ENCODE measurements around the gene EPHB2.

Gene EPHB2

GRCh38 chr1:22884806-22885530 lies 174.3 kb downstream of the EPHB2 start:
- DNase-seq (ENCODE audit: low spot score) = no peak

- no peak for DNase-seq (ENCODE audit: low spot score)
Observed at GRCh38 chr1:22886211-22886610, 175.6 kb downstream of the EPHB2 start.

- no peak for DNase-seq (ENCODE audit: low spot score)
Observed at GRCh38 chr1:22887491-22887890, 176.9 kb downstream of the EPHB2 start.

GRCh38 chr1:22888320-22889075 lies 177.9 kb downstream of the EPHB2 start:
- no peak for DNase-seq (ENCODE audit: low spot score)

GRCh38 chr1:22889213-22889827 lies 178.7 kb downstream of the EPHB2 start:
- DNase-seq (ENCODE audit: low spot score) = peak; percentile 66

- no peak for DNase-seq (ENCODE audit: low spot score)
Observed at GRCh38 chr1:22892789-22893188, 182.2 kb downstream of the EPHB2 start.

GRCh38 chr1:22893292-22893691 lies 182.7 kb downstream of the EPHB2 start:
- DNase-seq (ENCODE audit: low spot score) = no peak

- no peak for DNase-seq (ENCODE audit: low spot score)
Observed at GRCh38 chr1:22895357-22895756, 184.7 kb downstream of the EPHB2 start.

- no peak for DNase-seq (ENCODE audit: low spot score)
Observed at GRCh38 chr1:22896184-22896583, 185.5 kb downstream of the EPHB2 start.

GRCh38 chr1:22900451-22900850 lies 189.8 kb downstream of the EPHB2 start:
- no peak for DNase-seq (ENCODE audit: low spot score)

GRCh38 chr1:22903113-22903512 lies 192.5 kb downstream of the EPHB2 start:
- DNase-seq (ENCODE audit: low spot score) = no peak

GRCh38 chr1:22906968-22907367 lies 196.3 kb downstream of the EPHB2 start:
- DNase-seq (ENCODE audit: low spot score) = no peak

- DNase-seq (ENCODE audit: low spot score) = no peak
Observed at GRCh38 chr1:22907528-22907927, 196.9 kb downstream of the EPHB2 start.

GRCh38 chr1:22908880-22909426 lies 198.3 kb downstream of the EPHB2 start:
- no peak for DNase-seq (ENCODE audit: low spot score)

GRCh38 chr1:22910286-22910685 lies 199.6 kb downstream of the EPHB2 start:
- no peak for DNase-seq (ENCODE audit: low spot score)

- DNase-seq (ENCODE audit: low spot score) = no peak
Observed at GRCh38 chr1:22910986-22911651, 200.5 kb downstream of the EPHB2 start.

GRCh38 chr1:22912311-22912710 lies 201.7 kb downstream of the EPHB2 start:
- no peak for DNase-seq (ENCODE audit: low spot score)

- DNase-seq (ENCODE audit: low spot score) = no peak
Observed at GRCh38 chr1:22913421-22914141, 202.9 kb downstream of the EPHB2 start.

GRCh38 chr1:22914156-22914555 lies 203.5 kb downstream of the EPHB2 start:
- no peak for DNase-seq (ENCODE audit: low spot score)

- DNase-seq (ENCODE audit: low spot score) = no peak
Observed at GRCh38 chr1:22914633-22915217, 204.1 kb downstream of the EPHB2 start.

- no peak for DNase-seq (ENCODE audit: low spot score)
Observed at GRCh38 chr1:22915231-22915630, 204.6 kb downstream of the EPHB2 start.

All from D341Med (cell line).